Subcutaneous adipose tissue (tissue), 4 donors: ENCODE measurements around the gene PRSS53. TPM values are rescaled to one million over a fixed set of nuclear protein-coding genes. Genes with fewer than 3 reads are reported as not detected.

Experiments
- CTCF ChIP-seq: fragments of 450-650 bp; IDR thresholded peaks from one replicate; pipeline ENCODE4 v1.5.1; 2016; ENCODE audit warnings: low read depth, mild to moderate bottlenecking, control low read depth, antibody characterized with exemption, moderate library complexity
- total RNA-seq, 4 donors: library from RNA; depleted of rRNA; stranded (reverse); fragments of >200 nt; gene quantifications; one replicate each; pipeline ENCODE4 v1.1.0, GENCODE V29; 2016

Gene PRSS53
- total RNA-seq, 4 donors from 2014 or later: 1.5 to 3.2 (median 1.8) TPM

GRCh38 chr16:31114468-31114867 is 25.7 kb upstream of the PRSS53 start:
- TF ChIP-seq CTCF: no peak

- TF ChIP-seq CTCF: no peak
Measured at GRCh38 chr16:31113121-31114120, 24.7 kb upstream of the PRSS53 start.

GRCh38 chr16:31112711-31113110 is 24.0 kb upstream of the PRSS53 start:
- no peak for TF ChIP-seq CTCF

- TF ChIP-seq CTCF: no peak
Measured at GRCh38 chr16:31111881-31112466, 23.2 kb upstream of the PRSS53 start.

- TF ChIP-seq CTCF: no peak
Measured at GRCh38 chr16:31110106-31111034, 21.6 kb upstream of the PRSS53 start.

- no peak for TF ChIP-seq CTCF
Measured at GRCh38 chr16:31109622-31110021, 20.9 kb upstream of the PRSS53 start.
